Erythroblast (primary cell): ENCODE data around the gene TTC13.

ENCODE experiments used
- GATA1 ChIP-seq: IDR thresholded peaks from 2 replicates; pipeline ENCODE4 v1.6.1; 2011; ENCODE audit warnings: low read depth, mild to moderate bottlenecking, control low read depth, low read length, moderate library complexity
- POLR2A ChIP-seq: IDR thresholded peaks from 2 replicates; pipeline ENCODE4 v1.6.1; 2011; ENCODE audit warnings: mild to moderate bottlenecking, low read length

GRCh38 chr1:230866171-230867070, 112.2 kb downstream of the TTC13 start:
- TF ChIP-seq POLR2A (no peak), GATA1 (no peak)
